Right lobe of liver (tissue), 6 donors: Measurements from ENCODE around the gene TM9SF2. TPM values are rescaled to one million over a fixed set of nuclear protein-coding genes. Genes with fewer than 3 reads are reported as not detected.

Source experiments
- ATAC-seq, 4 donors: fragments of 200-7000 bp; cut with Tn5 transposase; one replicate each; pipeline ENCODE4 v1.9.1; 2020; ENCODE audit warnings: mild to moderate bottlenecking in 4 of 4, moderate library complexity in 4 of 4
- DNase-seq, 3 donors: peaks; one replicate each; pipeline ENCODE4 v3.0.0-alpha.2; 2020
- H3K27ac ChIP-seq, 3 donors: fragments of 200-600 bp; one replicate each; pipeline ENCODE4 v1.8.0; 2022
- H3K27me3 ChIP-seq, 2 donors: fragments of 200-600 bp; one replicate each; pipeline ENCODE4 v1.8.0; 2022
- H3K36me3 ChIP-seq, 4 donors: fragments of 200-600 bp; sonication (generic) in 1 of 4; one replicate each; pipeline versions ENCODE4 v1.5.1 to v1.8.0; 2017 to 2022; ENCODE audit warnings: control low read depth in 1 of 4
- H3K4me1 ChIP-seq, 4 donors: fragments of 200-600 bp; sonication (generic) in 1 of 4; one replicate each; pipeline versions ENCODE4 v1.5.1 to v1.8.0; 2017 to 2022; ENCODE audit warnings: control low read depth in 1 of 4
- H3K4me3 ChIP-seq, 3 donors: fragments of 200-600 bp; one replicate each; pipeline ENCODE4 v1.8.0; 2022
- H3K9me3 ChIP-seq, 4 donors: fragments of 200-600 bp; sonication (generic) in 1 of 4; one replicate each; pipeline versions ENCODE4 v1.5.1 to v1.8.0; 2017 to 2022; ENCODE audit warnings: control low read depth in 1 of 4
- CTCF ChIP-seq, 4 donors: fragments of 200-600 bp in 3 of 4; fragments of 450-650 bp in 1 of 4; IDR thresholded peaks; one replicate each; pipeline versions ENCODE4 v1.5.1 to v1.8.0; 2016 to 2022; ENCODE audit warnings: antibody characterized with exemption in 4 of 4, mild to moderate bottlenecking in 2 of 4
- POLR2A ChIP-seq: fragments of 450-650 bp; IDR thresholded peaks from one replicate; pipeline ENCODE4 v1.6.1; 2017; ENCODE audit warnings: antibody characterized with exemption, mild to moderate bottlenecking
- WGBS: methylation state at CpG from one replicate; pipeline ENCODE4 v1.1.6; 2018; ENCODE audit warnings: low coverage, low lambda C conversion rate; ENCODE audit not compliant: insufficient coverage; ENCODE audit errors: missing lambda C conversion rate; 5-methylcytosine and 5-hydroxymethylcytosine counted together
- intact Hi-C, 2 donors: fragments of 100-400 bp; cut with DNase I; formaldehyde crosslinking; loops; one replicate each; pipeline versions ENCODE4 v1.11.2 to v1.14.1; 2022
- total RNA-seq, 6 experiments: library from RNA; depleted of rRNA in 2 of 6; stranded (reverse); fragments of >200 nt in 2 of 6; fragmentation: NEBNext Ultra II Directional in 3 of 6; extraction: Animal tissue kit (Norgen Biotek cat#: 25700) in 3 of 6; gene quantifications; one replicate each; pipeline versions ENCODE4 v1.1.0 to v1.2.4, GENCODE V29; 2016 to 2023
- donor health status: DM: no; HTN: yes; CAD: no.
- donor health status: DM: no; HTN: no; CAD: no.
- donor health status: DM: no; HTN: no; CAD: no.
- donor health status: DM: no; HTN: yes; CAD: no.
- donor health status: DM: no; HTN: yes; CAD: no.

Gene TM9SF2
- total RNA-seq, 6 experiments from 2014 or later: 83.6 to 102 (median 92.2) TPM

GRCh38 chr13:99585609-99586008, 84.3 kb downstream of the TM9SF2 start:
- no peak for TF ChIP-seq POLR2A
- TF ChIP-seq CTCF (IDR thresholded peaks at IDR 0.05): no peak
- intact Hi-C loops: no loop called here
- no peak overlapping the region for H3K4me3 ChIP-seq
- 60% methylated on average over 3 of the region's 3 CpGs for WGBS
- H3K36me3 ChIP-seq: no peaks in the 10 kb centered on the region
- H3K4me1 ChIP-seq: no peaks in the 10 kb centered on the region
- no peaks in the 10 kb centered on the region for H3K9me3 ChIP-seq
- ATAC-seq: no peak
- H3K27ac ChIP-seq: no peak overlapping the region
- no peaks in the 10 kb centered on the region for H3K27me3 ChIP-seq
- DNase-seq: no peak

- no peak overlapping the region for H3K27ac ChIP-seq
- DNase-seq: no peak
- no peak for ATAC-seq
- no peaks in the 10 kb centered on the region for H3K9me3 ChIP-seq
- H3K4me3 ChIP-seq: no peak overlapping the region
- WGBS: 88% methylated on average over 8 of the region's 8 CpGs
- H3K36me3 ChIP-seq: no peaks in the 10 kb centered on the region
- H3K27me3 ChIP-seq: no peaks in the 10 kb centered on the region
- intact Hi-C loops: no loop called here
- no peak for TF ChIP-seq CTCF (IDR thresholded peaks at IDR 0.05)
- no peak for TF ChIP-seq POLR2A
- H3K4me1 ChIP-seq: no peaks in the 10 kb centered on the region
Observed at GRCh38 chr13:99587021-99587420, 85.7 kb downstream of the TM9SF2 start.

GRCh38 chr13:99587893-99588606, 86.8 kb downstream of the TM9SF2 start:
- DNase-seq: no peak
- no peak for TF ChIP-seq CTCF (IDR thresholded peaks at IDR 0.05)
- TF ChIP-seq POLR2A: no peak
- Histone ChIP-seq H3K36me3 (no peaks in the 10 kb centered on the region), H3K27me3 (no peaks in the 10 kb centered on the region), H3K4me3 (no peak overlapping the region), H3K9me3 (no peaks in the 10 kb centered on the region), H3K4me1 (no peaks in the 10 kb centered on the region), H3K27ac (no peak overlapping the region)
- intact Hi-C loops: no loop called here
- WGBS: 92% methylated on average over 4 of the region's 4 CpGs
- ATAC-seq: no peak

- TF ChIP-seq POLR2A: no peak
- no peak for TF ChIP-seq CTCF (IDR thresholded peaks at IDR 0.05)
- no peak overlapping the region for H3K27ac ChIP-seq
- intact Hi-C loops: no loop called here
- ATAC-seq (no peak), DNase-seq (no peak)
- 96% methylated on average over 4 of the region's 6 CpGs for WGBS
- H3K4me1 ChIP-seq: no peaks in the 10 kb centered on the region
- H3K9me3 ChIP-seq: no peaks in the 10 kb centered on the region
- H3K27me3 ChIP-seq: no peaks in the 10 kb centered on the region
- no peaks in the 10 kb centered on the region for H3K36me3 ChIP-seq
- H3K4me3 ChIP-seq: no peak overlapping the region
Observed at GRCh38 chr13:99589575-99589974, 88.3 kb downstream of the TM9SF2 start.
